Thymus (tissue), 14 donors: ENCODE results near the gene FBXW11. TPM values are rescaled to one million over a fixed set of nuclear protein-coding genes. Genes with fewer than 3 reads are reported as not detected.

Source experiments
- DNase-seq, 9 donors: peaks; one replicate each; pipeline ENCODE4 v3.0.0-alpha.2; 2013; ENCODE audit warnings: low spot score in 9 of 9, low read depth in 6 of 9, missing footprints in 1 of 9
- H3K27ac ChIP-seq, 2 donors: one replicate each; pipeline ENCODE4 v1.5.1; 2013; ENCODE audit warnings: control low read depth in 1 of 2, low read depth in 1 of 2, low read length in 1 of 2, mild to moderate bottlenecking in 1 of 2, moderate library complexity in 1 of 2
- H3K27me3 ChIP-seq, 2 donors: one replicate each; pipeline ENCODE4 v1.5.1; 2013; ENCODE audit warnings: low read length in 1 of 2; ENCODE audit not compliant: control insufficient read depth in 2 of 2, insufficient read depth in 1 of 2
- H3K36me3 ChIP-seq, 2 donors: one replicate each; pipeline ENCODE4 v1.5.1; 2013; ENCODE audit warnings: low read length in 1 of 2, mild to moderate bottlenecking in 1 of 2, moderate library complexity in 1 of 2; ENCODE audit not compliant: control insufficient read depth in 2 of 2, insufficient read depth in 2 of 2
- H3K4me1 ChIP-seq, 2 donors: one replicate each; pipeline ENCODE4 v1.5.1; 2013; ENCODE audit warnings: low read length in 2 of 2; ENCODE audit not compliant: control insufficient read depth in 2 of 2, insufficient read depth in 2 of 2
- H3K4me3 ChIP-seq, 2 donors: one replicate each; pipeline ENCODE4 v1.5.1; 2013; ENCODE audit warnings: low read length in 2 of 2, control low read depth in 1 of 2, mild to moderate bottlenecking in 1 of 2
- H3K9me3 ChIP-seq, 2 donors: one replicate each; pipeline ENCODE4 v1.5.1; 2013; ENCODE audit warnings: low read length in 1 of 2, mild to moderate bottlenecking in 1 of 2; ENCODE audit not compliant: control insufficient read depth in 2 of 2, insufficient read depth in 1 of 2
- WGBS: extraction: QIAGEN DNeasy Blood & Tissue Kit; methylation state at CpG from one replicate; pipeline ENCODE4 v1.1.7; 2013; 5-methylcytosine and 5-hydroxymethylcytosine counted together
- long read RNA-seq, 10 donors: transcript quantifications; one replicate each; lab custom pipeline, GENCODE V29; 2026
- polyA plus RNA-seq: library from polyadenylated mRNA; stranded (reverse); fragments of 200-250 nt; gene quantifications from one replicate; pipeline ENCODE4 v1.2.3, GENCODE V29; 2013
- total RNA-seq: library from RNA; stranded (reverse); fragments of 120-200 nt; gene quantifications from one replicate; pipeline ENCODE4 v1.2.4, GENCODE V29; 2013
- donor health status: healthy.

FBXW11 gene
- total RNA-seq (27.5 TPM), polyA plus RNA-seq (12.5 TPM)
- long read RNA-seq, donor 1, partial matches to known transcripts, result 0 of 1 reads
- long read RNA-seq, donor 1, other reads (novel, unspliced or antisense), result 0 of 1 reads
- long read RNA-seq, donor 2, result 0 reads
- long read RNA-seq, donor 3, full-length matches to known transcripts, result 6 of 6 reads
- long read RNA-seq, donor 3, partial matches to known transcripts, result 0 of 6 reads
- long read RNA-seq, donor 3, other reads (novel, unspliced or antisense), result 0 of 6 reads
- long read RNA-seq, donor 4, partial matches to known transcripts, result 0 of 4 reads
- long read RNA-seq, donor 4, other reads (novel, unspliced or antisense), result 0 of 4 reads
- long read RNA-seq, donor 5, full-length matches to known transcripts, result 10 of 10 reads
- long read RNA-seq, donor 5, partial matches to known transcripts, result 0 of 10 reads
- long read RNA-seq, donor 5, other reads (novel, unspliced or antisense), result 0 of 10 reads
- long read RNA-seq, donor 6, full-length matches to known transcripts, result 2 of 2 reads
- long read RNA-seq, donor 6, partial matches to known transcripts, result 0 of 2 reads
- long read RNA-seq, donor 6, other reads (novel, unspliced or antisense), result 0 of 2 reads
- long read RNA-seq, donor 7, full-length matches to known transcripts, result 5 of 5 reads
- long read RNA-seq, donor 7, partial matches to known transcripts, result 0 of 5 reads
- long read RNA-seq, donor 7, other reads (novel, unspliced or antisense), result 0 of 5 reads
- long read RNA-seq, donor 8, partial matches to known transcripts, result 0 of 1 reads
- long read RNA-seq, donor 8, other reads (novel, unspliced or antisense), result 0 of 1 reads
- long read RNA-seq, donor 9, full-length matches to known transcripts, result 7 of 7 reads
- long read RNA-seq, donor 9, partial matches to known transcripts, result 0 of 7 reads
- long read RNA-seq, donor 9, other reads (novel, unspliced or antisense), result 0 of 7 reads
- long read RNA-seq, donor 10, full-length matches to known transcripts, result 5 of 5 reads
- long read RNA-seq, donor 10, partial matches to known transcripts, result 0 of 5 reads
- long read RNA-seq, donor 10, other reads (novel, unspliced or antisense), result 0 of 5 reads

DNA sequence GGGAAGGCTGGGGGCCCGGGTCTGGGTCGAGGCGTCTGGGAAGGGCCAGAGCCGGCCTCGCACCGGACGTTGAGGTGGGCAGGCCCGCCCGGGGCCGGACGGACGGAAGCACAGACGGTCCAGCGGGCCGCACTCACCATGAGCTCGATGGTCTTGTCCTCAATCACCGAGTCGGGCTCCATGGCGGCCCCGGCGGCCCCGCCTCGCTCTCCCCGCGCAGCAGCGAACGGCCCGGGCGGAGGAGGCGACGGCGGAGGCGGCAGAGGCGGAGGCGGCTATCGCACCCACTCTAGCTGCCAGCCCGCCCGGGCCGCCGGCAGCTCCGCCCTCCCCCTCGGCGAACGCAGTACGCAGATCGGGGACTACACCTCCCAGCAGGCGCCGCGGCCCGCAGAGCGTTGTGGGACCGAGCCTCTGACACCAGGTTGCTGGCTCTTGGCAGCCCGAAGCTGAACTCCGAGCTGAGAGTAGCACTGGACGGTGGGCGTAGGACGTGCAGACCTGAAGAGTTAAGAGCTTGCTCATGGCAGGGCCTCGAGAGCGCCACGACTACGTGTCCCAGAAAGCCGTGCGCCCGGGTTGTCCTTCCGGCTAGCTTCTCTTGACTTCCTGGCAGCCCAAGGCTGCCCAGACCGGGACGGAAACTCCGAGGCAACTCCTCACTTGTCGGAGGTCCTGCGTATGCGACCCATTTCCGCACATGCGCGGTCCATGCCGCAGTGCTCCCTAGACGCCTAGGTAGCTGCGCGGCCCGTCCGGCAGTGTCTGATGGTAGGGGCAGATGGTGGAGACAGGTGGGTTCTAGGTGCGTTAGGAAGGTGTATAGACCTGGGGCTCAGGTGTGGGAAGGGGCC is at the start of gene FBXW11:
TSS of gene FBXW11 (minus strand) at position 318 of the 854 bp plus-strand sequence. CDS start at position 182, 136 bp downstream.
- Histone ChIP-seq H3K4me3 (peak within 1 kb of the TSS; percentile 68 to 71), H3K36me3 (no peaks in the 10 kb centered on the region), H3K4me1 (peaks cover 15 to 22% of the 10 kb centered on the region in 2 donors), H3K27me3 (no peaks in the 10 kb centered on the region), H3K9me3 (no peaks in the 10 kb centered on the region), H3K27ac (peak within 1 kb of the TSS; percentile 94 to 98)
- WGBS, result under 1% methylated on average over 81 of the region's 81 CpGs
- DNase-seq, result peak; percentile 85 to 96 (median 92)

DNA sequence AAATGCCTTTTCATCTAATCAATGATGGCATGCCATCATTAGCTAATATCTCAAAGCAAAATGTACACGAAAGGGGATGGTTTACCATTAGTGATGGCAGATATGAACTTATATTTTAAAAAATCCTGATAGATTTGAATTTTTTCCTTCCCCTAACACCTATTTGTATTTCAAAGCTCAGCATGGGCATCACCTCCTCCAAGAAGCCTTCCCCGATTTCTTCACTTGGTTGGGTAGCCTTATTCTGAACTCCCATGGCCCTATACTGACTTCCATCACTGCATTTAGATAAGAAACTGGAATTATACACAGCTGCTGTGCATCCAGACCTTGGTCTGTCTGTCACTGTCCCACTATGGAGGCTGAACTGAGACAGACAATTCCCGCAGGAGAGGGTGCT is 49.6 kb upstream of the FBXW11 start:
- Histone ChIP-seq H3K36me3 (peaks cover 66 to 67% of the 10 kb centered on the region in 2 donors), H3K27me3 (no peaks in the 10 kb centered on the region), H3K4me3 (no peak overlapping the region), H3K27ac (no peak overlapping the region), H3K4me1 (no peaks in the 10 kb centered on the region), H3K9me3 (no peaks in the 10 kb centered on the region)
- no peak for DNase-seq
- 98% methylated on average over 3 of the region's 3 CpGs for WGBS

DNA sequence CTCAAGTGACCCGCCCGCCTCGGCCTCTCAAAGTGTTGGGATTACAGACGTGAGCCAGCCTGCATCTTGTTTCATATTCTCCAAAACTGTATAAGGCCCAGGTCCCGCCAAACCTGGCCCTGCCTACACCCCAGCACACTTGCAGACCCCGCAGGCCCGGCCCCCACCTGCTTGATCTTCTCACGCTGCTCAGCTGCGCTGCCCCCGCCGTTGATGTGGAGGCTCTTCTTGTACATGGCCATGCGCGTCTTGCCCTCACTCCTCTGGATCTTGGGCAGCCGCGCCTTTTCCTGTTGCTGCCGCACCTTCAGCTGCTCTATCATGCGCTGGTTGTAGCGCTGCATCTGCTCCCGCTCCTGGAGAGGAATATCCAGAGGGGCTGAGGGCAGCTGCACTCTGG is 49.0 kb upstream of the FBXW11 start:
- Histone ChIP-seq H3K36me3 (peaks cover 64 to 65% of the 10 kb centered on the region in 2 donors), H3K9me3 (no peaks in the 10 kb centered on the region), H3K4me1 (no peaks in the 10 kb centered on the region), H3K27me3 (no peaks in the 10 kb centered on the region), H3K4me3 (no peak overlapping the region), H3K27ac (no peak overlapping the region)
- no peak for DNase-seq
- WGBS, result 97% methylated on average over 19 of the region's 19 CpGs

DNA sequence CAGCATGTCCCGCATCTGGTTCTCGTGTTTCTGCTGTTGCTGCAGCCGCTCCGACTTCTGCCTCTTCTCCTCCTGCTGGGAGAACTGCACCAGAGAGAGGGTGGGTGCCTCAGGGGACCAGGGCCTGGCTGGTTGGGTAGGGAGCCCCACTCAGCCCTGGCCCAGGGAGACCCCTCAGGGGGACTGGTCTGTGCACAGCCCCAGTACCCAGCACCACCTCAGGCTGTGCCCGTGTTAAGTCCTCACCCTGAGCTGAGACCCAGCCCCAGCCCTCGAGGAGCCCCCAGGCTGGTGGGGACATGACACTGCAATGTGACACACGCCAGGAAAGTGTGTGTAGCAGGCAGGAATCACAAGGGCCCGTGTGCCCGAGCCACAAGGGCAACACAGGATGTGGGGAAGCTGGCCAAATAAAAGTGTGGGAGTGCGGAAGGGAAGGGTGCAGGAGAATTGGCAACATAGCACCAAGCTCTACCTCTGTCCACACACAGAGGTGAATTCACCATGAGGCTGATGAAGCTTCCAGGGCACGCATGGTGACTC is 48.2 kb upstream of the FBXW11 start:
- H3K9me3 ChIP-seq, result no peaks in the 10 kb centered on the region
- H3K36me3 ChIP-seq, result peaks cover 63 to 64% of the 10 kb centered on the region in 2 donors
- no peak overlapping the region for H3K27ac ChIP-seq
- DNase-seq, result no peak
- H3K4me3 ChIP-seq, result no peak overlapping the region
- 97% methylated on average over 11 of the region's 11 CpGs for WGBS
- H3K4me1 ChIP-seq, result no peaks in the 10 kb centered on the region
- H3K27me3 ChIP-seq, result no peaks in the 10 kb centered on the region

DNA sequence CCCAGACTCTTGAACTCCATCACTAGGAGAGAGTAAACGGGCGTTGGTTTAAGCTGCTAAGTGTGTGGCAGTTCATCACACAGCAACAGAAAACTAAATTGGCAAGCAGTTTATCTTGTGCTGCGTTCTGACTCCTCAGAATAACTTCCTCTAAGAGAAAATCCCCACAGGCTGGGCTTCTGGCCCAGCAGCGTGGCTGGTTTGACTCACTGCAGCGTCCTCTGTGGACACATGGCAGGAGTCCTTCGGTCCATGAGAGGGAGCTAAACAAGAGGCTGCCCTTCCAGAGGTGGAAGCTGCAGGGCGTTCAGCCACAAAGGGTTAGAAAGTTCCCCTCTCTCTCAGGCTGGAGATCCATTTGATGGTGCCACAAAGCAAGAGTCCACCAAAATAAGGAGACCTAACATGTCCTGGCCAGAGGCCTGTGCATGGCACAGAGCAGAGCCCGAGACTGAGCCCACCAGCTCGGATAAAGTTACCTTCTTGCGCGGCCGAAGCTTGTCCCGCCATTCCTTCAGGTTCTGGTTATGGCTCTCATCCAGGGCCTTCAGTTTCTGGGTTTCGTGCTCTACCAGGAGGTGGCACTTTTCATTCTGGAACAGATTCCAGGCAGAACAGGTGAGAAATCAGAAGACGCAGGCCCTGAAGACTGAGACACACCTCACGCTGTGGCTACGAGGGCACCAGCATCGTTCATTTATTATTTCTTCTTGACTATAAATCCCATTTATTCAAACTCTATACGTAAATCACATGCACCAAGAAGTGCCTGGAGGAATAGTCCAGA is 46.2 kb upstream of the FBXW11 start:
- H3K9me3 ChIP-seq, result no peaks in the 10 kb centered on the region
- H3K4me1 ChIP-seq, result no peaks in the 10 kb centered on the region
- WGBS, result 95% methylated on average over 19 of the region's 19 CpGs
- no peaks in the 10 kb centered on the region for H3K27me3 ChIP-seq
- no peak overlapping the region for H3K4me3 ChIP-seq
- H3K36me3 ChIP-seq, result peaks cover 65 to 72% of the 10 kb centered on the region in 2 donors
- DNase-seq, result no peak
- H3K27ac ChIP-seq, result peak overlapping the region in 1 of 2 donors; percentile 19

DNA sequence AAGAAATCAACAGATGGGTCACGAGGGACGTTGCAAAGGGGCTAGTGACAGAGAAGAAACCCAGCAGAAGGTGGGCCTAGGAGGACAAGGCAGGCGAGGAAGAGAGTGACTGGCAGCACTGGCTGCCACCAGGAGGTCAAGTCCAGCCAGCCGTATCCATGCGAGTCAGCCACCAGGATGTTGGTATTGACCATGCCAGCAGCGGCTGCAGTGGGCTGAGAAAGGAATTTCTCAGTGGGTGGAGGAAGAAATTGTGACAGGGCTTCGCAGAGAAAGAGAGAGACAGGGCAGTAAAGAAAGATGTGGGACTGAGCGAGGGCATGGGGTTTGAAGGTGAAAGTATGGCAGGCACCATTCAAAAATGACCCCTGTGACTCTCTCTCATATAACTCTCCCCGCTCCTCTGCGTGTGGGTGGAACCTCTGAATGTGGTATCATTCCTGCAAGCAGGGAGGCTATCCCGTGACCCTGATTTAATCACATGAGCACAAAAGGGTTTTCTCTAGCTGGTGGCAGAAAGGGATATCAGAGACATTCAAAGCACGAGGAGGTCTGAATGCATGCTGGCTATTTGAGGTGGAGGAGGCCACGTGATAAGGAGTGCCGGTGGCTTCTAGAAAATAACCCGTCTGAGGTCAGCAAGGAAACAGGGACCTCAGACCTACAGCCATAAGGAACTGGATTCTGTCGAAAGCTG is 45.4 kb upstream of the FBXW11 start:
- H3K27me3 ChIP-seq, result no peaks in the 10 kb centered on the region
- peak overlapping the region in 1 of 2 donors; percentile 19 for H3K27ac ChIP-seq
- WGBS, result 98% methylated on average over 16 of the region's 16 CpGs
- peaks cover 66 to 73% of the 10 kb centered on the region in 2 donors for H3K36me3 ChIP-seq
- no peak overlapping the region for H3K4me3 ChIP-seq
- DNase-seq, result no peak
- H3K4me1 ChIP-seq, result peaks cover 0 to 3% of the 10 kb centered on the region in 2 donors
- no peaks in the 10 kb centered on the region for H3K9me3 ChIP-seq

DNA sequence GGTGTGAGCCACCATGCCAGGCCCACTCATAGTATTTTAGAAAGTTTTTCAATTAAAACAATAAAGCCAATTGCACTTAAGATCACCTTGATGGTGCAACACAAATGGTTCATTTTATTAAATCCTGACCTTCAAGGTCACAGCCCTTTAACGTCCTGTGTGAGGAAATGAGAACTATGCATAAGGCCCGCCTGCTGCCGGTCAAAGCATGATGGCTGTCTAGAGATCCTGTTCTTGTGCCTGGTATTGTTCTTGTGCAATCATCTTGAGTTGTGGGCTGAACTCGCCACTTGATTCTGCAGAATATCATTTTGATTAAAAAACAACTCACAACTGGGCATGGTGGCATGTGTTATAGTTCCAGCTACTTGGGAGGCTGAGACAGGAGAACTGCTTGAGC is 43.6 kb upstream of the FBXW11 start:
- DNase-seq, result no peak
- no peak overlapping the region for H3K27ac ChIP-seq
- no peaks in the 10 kb centered on the region for H3K27me3 ChIP-seq
- 98% methylated on average over 4 of the region's 4 CpGs for WGBS
- H3K4me3 ChIP-seq, result no peak overlapping the region
- H3K4me1 ChIP-seq, result peaks cover 0 to 3% of the 10 kb centered on the region in 2 donors
- H3K36me3 ChIP-seq, result peaks cover 65 to 70% of the 10 kb centered on the region in 2 donors
- H3K9me3 ChIP-seq, result no peaks in the 10 kb centered on the region
